Kidney (tissue), 14 donors: ENCODE measurements around the gene GABBR2. TPM values are rescaled to one million over a fixed set of nuclear protein-coding genes. Genes with fewer than 3 reads are reported as not detected.

Source experiments
- DNase-seq, 5 donors: peaks; one replicate each; pipeline ENCODE4 v3.0.0-alpha.2; 2013 to 2020
- FAIRE-seq: peaks from 2 replicates; lab custom pipeline; 2012; peaks lifted over from hg19 to GRCh38; lab: Jason Lieb, UNC
- H3K27ac ChIP-seq, 2 donors: one replicate each; pipeline ENCODE4 v1.7.0; 2013; ENCODE audit warnings: low read depth in 2 of 2, low read length in 2 of 2, inconsistent platforms in 1 of 2
- H3K27me3 ChIP-seq: one replicate; pipeline ENCODE4 v1.7.1; 2013; ENCODE audit warnings: low read length, inconsistent platforms; ENCODE audit not compliant: control insufficient read depth, insufficient read depth
- H3K36me3 ChIP-seq, 3 donors: one replicate each; pipeline versions ENCODE4 v1.7.0 to v1.7.1; 2013; ENCODE audit warnings: low read length in 3 of 3, control low read depth in 1 of 3, inconsistent platforms in 1 of 3; ENCODE audit not compliant: insufficient read depth in 3 of 3, control insufficient read depth in 2 of 3
- H3K4me1 ChIP-seq, 3 donors: one replicate each; pipeline versions ENCODE4 v1.7.0 to v1.7.1; 2013; ENCODE audit warnings: low read length in 3 of 3, inconsistent platforms in 1 of 3, low read depth in 1 of 3; ENCODE audit not compliant: control insufficient read depth in 2 of 3, insufficient read depth in 2 of 3
- H3K4me3 ChIP-seq, 3 donors: one replicate each; pipeline versions ENCODE4 v1.7.0 to v1.8.1; 2013; ENCODE audit warnings: low read length in 3 of 3, control low read depth in 1 of 3, inconsistent platforms in 1 of 3
- H3K9ac ChIP-seq, 3 donors: one replicate each; pipeline versions ENCODE4 v1.7.0 to v1.7.1; 2013; ENCODE audit warnings: low read length in 3 of 3, control low read depth in 1 of 3, inconsistent platforms in 1 of 3
- H3K9me3 ChIP-seq, 3 donors: one replicate each; pipeline versions ENCODE4 v1.7.0 to v1.7.1; 2013; ENCODE audit warnings: low read length in 3 of 3, control low read depth in 1 of 3, inconsistent platforms in 1 of 3; ENCODE audit not compliant: control insufficient read depth in 2 of 3, insufficient read depth in 1 of 3
- intact Hi-C: fragments of 100-400 bp; cut with DNase I; formaldehyde crosslinking; loops from one replicate; pipeline ENCODE4 v1.11.1; 2022
- polyA plus RNA-seq: library from polyadenylated mRNA; stranded (reverse); fragments of 350-450 nt; fragmentation: Illumina TruSeq; extraction: RNeasy Lipid Tissue Mini Kit (QIAGEN cat#74804); gene quantifications from one replicate; pipeline ENCODE4 v1.2.3, GENCODE V29; 2014; ENCODE audit warnings: low read depth, low replicate concordance; ENCODE audit not compliant: insufficient read depth
- total RNA-seq: library from RNA; stranded (reverse); fragmentation: NEBNext Ultra II Directional; extraction: Animal tissue kit (Norgen Biotek cat#: 25700); gene quantifications from one replicate; pipeline ENCODE4 v1.2.1, GENCODE V29; 2021
- TF ChIP-seq, protein P1 (sequence below): IDR thresholded peaks from 3 replicates; pipeline ENCODE4 v1.5.1; 2012; ENCODE audit warnings: mild to moderate bottlenecking, moderate library complexity, borderline replicate concordance; ENCODE audit not compliant: insufficient read depth; ENCODE audit errors: extremely low read depth
- donor health status: control.
- donor health status: control.
- donor health status: control.
- donor health status: control.
- donor health status: control.
- donor health status: DM: yes; HTN: yes; CAD: no.
- donor health status: Normal renal cell carcinoma (clear cell type).

Gene GABBR2
- total and polyA plus RNA-seq, 2 donors from 2014 or later = 0.06 TPM; not detected in 1

DNA sequence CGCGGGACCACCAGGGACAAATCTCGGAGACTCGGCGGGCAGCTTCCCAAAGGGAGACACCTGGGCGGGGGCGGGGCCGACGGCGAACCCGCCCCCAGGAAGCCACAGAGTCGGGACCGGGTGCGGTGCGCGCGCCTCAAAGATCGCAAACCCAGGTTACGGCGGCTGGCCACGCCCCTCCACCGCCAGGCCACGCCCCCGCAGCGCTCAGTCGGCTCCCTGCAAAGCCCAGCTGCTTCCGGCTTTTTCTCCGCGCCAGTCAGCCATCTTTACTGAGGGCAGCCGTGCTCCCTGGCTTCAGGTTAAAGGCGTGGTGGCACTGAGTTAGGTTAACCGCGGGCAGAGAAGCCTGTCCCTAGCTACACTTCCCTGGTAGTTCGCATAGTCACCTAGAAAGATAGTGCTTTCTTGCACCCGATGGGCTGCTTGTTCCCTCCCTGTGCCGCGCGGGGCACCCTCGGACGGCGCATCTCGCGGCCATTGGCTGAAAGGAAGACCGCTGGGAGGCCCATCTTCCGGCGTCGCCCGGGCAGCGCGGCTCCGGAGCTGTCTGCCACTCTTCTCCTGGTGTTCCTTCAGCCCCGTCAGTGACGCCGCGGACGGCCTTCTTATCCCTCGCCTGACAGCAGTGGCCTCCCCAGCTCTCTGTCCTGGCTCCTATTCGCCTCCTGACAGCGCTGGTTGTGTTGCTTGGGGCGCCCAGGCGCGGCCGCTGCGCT, 453.0 kb downstream of the GABBR2 start, which contains the start of gene TBC1D2:
TBC1D2 (minus strand) TSS at position 72 of the 719 bp plus-strand sequence. CDS start 108 bp downstream, outside the sequence.
- peak within 1 kb of the TSS; percentile 99 for H3K27ac ChIP-seq
- DNase-seq = peak; percentile 96 to 98 (median 97)
- no peak for FAIRE-seq
- no peaks in the 10 kb centered on the region for H3K27me3 ChIP-seq
- intact Hi-C loops = no loop called here
- H3K4me3 ChIP-seq = peak within 1 kb of the TSS; percentile 88 to 95 (median 94)
- H3K4me1 ChIP-seq = peaks cover 0 to 6% (median 3%) of the 10 kb centered on the region in 3 donors
- H3K9ac ChIP-seq = peak within 1 kb of the TSS; percentile 88 to 97 (median 92)
- no peaks in the 10 kb centered on the region for H3K36me3 ChIP-seq
- TF ChIP-seq, protein P1, sequence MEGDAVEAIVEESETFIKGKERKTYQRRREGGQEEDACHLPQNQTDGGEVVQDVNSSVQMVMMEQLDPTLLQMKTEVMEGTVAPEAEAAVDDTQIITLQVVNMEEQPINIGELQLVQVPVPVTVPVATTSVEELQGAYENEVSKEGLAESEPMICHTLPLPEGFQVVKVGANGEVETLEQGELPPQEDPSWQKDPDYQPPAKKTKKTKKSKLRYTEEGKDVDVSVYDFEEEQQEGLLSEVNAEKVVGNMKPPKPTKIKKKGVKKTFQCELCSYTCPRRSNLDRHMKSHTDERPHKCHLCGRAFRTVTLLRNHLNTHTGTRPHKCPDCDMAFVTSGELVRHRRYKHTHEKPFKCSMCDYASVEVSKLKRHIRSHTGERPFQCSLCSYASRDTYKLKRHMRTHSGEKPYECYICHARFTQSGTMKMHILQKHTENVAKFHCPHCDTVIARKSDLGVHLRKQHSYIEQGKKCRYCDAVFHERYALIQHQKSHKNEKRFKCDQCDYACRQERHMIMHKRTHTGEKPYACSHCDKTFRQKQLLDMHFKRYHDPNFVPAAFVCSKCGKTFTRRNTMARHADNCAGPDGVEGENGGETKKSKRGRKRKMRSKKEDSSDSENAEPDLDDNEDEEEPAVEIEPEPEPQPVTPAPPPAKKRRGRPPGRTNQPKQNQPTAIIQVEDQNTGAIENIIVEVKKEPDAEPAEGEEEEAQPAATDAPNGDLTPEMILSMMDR = peak; percentile 8
- H3K9me3 ChIP-seq = no peaks in the 10 kb centered on the region

DNA sequence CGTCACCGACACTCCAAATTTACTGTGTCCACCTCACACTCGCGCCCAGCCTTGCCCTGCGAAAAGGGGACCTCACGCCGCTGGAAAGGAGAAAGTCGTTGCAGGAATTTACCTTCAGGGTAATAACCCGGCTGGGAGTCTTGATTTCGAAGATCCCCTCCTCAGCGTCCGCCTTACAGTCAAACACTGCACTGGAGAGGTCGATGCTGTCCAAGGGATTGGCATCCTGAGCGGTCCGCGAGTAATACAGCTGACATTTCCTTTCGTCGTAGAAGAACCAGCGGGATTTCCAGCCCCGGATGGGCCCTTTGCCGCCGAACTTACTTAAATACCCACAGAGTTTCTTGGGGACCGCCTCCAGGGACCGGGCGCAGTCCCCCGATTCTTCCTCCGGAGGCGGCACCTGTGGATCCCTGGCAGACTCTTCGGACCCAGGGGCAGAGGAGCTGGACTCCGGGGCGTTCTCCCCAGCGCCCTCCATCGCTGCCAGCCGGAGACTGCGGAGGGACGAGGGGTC, 453.6 kb downstream of the GABBR2 start:
- H3K4me1 ChIP-seq = peaks cover 0 to 6% (median 3%) of the 10 kb centered on the region in 3 donors
- TF ChIP-seq, protein P1 = no peak
- peak overlapping the region; percentile 83 to 95 (median 94) for H3K4me3 ChIP-seq
- intact Hi-C loops = no loop called here
- no peak for FAIRE-seq
- DNase-seq = no peak
- no peaks in the 10 kb centered on the region for H3K9me3 ChIP-seq
- H3K9ac ChIP-seq = peak overlapping the region; percentile 1 to 88 (median 82)
- no peaks in the 10 kb centered on the region for H3K36me3 ChIP-seq
- no peaks in the 10 kb centered on the region for H3K27me3 ChIP-seq
- H3K27ac ChIP-seq = peak overlapping the region; percentile 16 to 74

DNA sequence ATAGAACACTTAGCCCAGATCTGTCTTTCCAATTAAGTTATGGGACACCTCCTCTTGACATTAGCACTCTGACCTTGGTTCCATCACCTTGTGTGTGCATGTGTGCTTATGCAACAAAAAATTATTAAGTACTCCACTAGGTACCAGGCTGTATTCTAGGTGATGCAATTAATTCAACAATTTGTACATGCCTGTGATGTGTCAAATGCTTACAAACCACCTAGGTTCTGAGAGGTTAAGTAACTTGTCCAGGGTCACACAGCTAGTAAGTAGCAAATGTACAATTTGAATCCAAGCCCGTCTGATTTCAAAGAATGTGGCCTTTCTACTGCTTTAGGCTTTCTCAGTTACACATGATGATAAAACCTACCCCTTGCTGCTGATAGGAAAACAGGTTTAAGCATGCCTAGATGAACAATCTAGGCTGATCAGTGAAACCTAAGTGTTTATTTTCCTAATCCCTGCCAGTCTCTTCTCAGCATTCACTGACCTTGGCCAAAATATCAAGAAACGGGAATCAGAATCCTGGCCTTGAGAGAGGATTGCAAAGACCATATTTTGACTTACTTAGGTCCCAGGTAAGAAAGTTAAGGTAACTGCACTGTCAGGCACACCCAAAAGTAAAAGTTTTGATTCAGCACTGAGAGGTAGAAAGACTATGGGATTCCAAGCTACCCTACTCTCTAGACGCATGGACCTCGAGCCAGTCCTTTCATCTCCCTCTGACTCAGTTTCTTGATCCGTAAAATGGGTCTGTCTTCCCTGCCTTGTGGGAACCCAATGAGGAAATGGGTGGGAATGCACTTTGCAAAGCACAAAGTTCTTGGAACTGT, 454.3 kb downstream of the GABBR2 start:
- intact Hi-C loops = no loop called here
- H3K9ac ChIP-seq = peak overlapping the region; percentile 1 to 88 (median 82)
- TF ChIP-seq, protein P1 = no peak
- H3K9me3 ChIP-seq = no peaks in the 10 kb centered on the region
- H3K36me3 ChIP-seq = no peaks in the 10 kb centered on the region
- DNase-seq (no peak), FAIRE-seq (no peak)
- peaks cover 0 to 6% (median 3%) of the 10 kb centered on the region in 3 donors for H3K4me1 ChIP-seq
- peak overlapping the region in 1 of 2 donors; percentile 74 for H3K27ac ChIP-seq
- peak overlapping the region; percentile 83 to 95 (median 94) for H3K4me3 ChIP-seq
- no peaks in the 10 kb centered on the region for H3K27me3 ChIP-seq
